HPDE6-E6E7 (cell line): ENCODE results near the gene SMURF1.

Experiments used
- DNase-seq: peaks from one replicate; pipeline ENCODE4 v3.0.0; 2011; ENCODE audit warnings: missing footprints; ENCODE audit errors: extremely low spot score

SMURF1 gene

GRCh38 chr7:98988641-98989040, 155.3 kb downstream of the SMURF1 start:
- DNase-seq = no peak

- DNase-seq = no peak
These were observed 158.0 kb downstream of the SMURF1 start for GRCh38 chr7:98985945-98986344.

GRCh38 chr7:98985406-98985805, 158.5 kb downstream of the SMURF1 start:
- no peak for DNase-seq

- DNase-seq = no peak
These were observed 159.8 kb downstream of the SMURF1 start for GRCh38 chr7:98984126-98984525.

- DNase-seq = no peak
These were observed 161.2 kb downstream of the SMURF1 start for GRCh38 chr7:98982686-98983085.

GRCh38 chr7:98981701-98982100, 162.2 kb downstream of the SMURF1 start:
- DNase-seq = no peak

GRCh38 chr7:98978672-98979071, 165.2 kb downstream of the SMURF1 start:
- no peak for DNase-seq
